Subcutaneous adipose tissue (tissue), 4 donors: ENCODE measurements around the gene GALNT9. TPM values are rescaled to one million over a fixed set of nuclear protein-coding genes. Genes with fewer than 3 reads are reported as not detected.

Source experiments
- total RNA-seq, 4 donors: library from RNA; depleted of rRNA; stranded (reverse); fragments of >200 nt; gene quantifications; one replicate each; pipeline ENCODE4 v1.1.0, GENCODE V29; 2016
- TF ChIP-seq, protein P1 (sequence below): fragments of 450-650 bp; IDR thresholded peaks from one replicate; pipeline ENCODE4 v1.5.1; 2016; ENCODE audit warnings: low read depth, mild to moderate bottlenecking, control low read depth, antibody characterized with exemption, moderate library complexity

Gene GALNT9
- total RNA-seq, 4 donors from 2014 or later, result not detected

DNA sequence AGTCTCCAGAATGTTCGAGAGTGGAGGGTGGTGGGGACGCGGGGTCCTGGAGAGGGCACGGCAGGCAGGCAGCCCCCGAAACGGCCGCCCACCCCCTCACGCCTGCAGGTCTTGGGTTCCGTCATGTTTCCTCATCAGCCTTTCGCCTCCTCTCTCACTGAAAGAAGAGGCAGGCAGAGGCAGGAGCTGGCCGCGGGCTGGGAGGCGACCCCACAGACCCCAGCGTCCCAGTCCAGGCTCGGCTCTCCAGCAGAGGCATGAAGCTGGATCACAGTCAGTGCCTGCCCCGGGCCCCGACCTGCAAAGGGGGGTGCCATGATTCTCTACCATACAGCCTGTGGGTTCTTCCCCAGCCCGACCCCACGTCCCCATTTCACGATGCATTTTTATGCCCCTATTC lies 13.4 kb downstream of the GALNT9 start:
- TF ChIP-seq, protein P1, sequence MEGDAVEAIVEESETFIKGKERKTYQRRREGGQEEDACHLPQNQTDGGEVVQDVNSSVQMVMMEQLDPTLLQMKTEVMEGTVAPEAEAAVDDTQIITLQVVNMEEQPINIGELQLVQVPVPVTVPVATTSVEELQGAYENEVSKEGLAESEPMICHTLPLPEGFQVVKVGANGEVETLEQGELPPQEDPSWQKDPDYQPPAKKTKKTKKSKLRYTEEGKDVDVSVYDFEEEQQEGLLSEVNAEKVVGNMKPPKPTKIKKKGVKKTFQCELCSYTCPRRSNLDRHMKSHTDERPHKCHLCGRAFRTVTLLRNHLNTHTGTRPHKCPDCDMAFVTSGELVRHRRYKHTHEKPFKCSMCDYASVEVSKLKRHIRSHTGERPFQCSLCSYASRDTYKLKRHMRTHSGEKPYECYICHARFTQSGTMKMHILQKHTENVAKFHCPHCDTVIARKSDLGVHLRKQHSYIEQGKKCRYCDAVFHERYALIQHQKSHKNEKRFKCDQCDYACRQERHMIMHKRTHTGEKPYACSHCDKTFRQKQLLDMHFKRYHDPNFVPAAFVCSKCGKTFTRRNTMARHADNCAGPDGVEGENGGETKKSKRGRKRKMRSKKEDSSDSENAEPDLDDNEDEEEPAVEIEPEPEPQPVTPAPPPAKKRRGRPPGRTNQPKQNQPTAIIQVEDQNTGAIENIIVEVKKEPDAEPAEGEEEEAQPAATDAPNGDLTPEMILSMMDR, result no peak

DNA sequence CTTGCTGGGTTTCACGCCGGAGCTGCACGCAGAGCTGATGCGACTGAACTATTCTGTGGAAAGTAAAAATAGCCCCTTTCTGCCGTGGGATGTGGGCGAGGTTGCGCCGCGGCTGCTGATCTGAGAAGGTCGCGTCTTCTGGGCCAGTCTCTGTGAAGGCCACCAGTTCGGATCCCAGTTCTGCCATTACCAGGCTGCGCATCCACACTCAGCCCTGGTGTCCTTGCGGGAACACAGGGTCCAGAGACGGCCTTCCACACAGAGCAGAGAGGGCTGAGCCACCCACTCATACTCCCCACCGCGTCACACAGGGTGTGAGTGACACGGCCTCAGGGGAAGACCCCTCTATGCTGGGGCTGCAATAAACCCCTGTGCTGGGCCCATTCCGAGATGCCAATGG lies 13.9 kb downstream of the GALNT9 start:
- TF ChIP-seq, protein P1, result no peak

DNA sequence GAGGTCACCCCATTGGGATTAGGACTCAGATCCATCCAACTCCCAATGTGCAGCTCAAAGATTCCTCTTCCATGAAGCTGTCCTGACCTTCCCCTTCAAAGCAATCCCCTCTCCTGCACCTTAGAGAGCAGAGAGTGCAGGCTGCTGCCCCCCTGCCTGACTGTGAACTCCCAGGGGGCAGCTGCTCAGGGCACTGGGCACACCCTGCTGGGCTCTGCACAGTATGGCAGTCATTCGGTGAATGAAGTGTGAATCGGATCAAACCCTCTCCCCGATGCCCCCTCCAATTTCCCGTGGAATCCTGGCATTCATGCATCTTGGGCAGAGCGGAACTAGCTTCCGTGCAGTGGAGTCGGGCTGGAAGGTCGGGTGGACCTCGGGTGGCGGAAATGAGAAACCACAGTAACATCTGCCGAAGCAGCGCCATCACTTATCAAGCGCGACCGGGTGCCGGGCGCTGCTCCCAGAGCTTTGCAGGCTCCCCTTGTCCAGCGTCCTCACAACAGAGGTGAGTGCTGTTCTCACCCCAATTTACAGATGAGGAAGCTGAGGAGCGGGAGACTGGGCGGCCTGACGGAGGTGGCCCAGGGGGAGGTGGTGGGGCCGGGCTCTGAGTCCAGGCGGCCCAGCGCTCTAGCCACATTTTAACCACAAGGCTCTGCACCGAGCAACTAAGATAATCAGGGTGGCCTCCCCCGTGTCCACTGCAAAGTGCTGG lies 14.7 kb downstream of the GALNT9 start:
- TF ChIP-seq, protein P1, result no peak

DNA sequence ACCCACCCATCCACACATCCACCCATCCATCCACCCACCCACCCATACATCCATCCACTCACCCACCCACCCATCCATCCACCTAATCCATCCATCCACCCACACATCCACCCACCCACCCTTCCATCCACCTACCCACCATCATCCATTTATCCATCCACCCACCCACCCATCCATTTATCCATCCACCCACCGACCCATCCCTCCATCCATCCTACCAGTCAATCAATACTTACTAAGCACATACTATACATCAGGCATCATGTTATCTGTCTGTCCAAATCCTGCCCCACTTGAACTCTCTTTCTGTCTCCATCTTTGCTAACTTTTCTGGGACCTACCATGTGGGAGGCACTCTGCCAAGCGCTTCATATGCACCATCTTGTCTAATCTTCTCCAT lies 15.4 kb downstream of the GALNT9 start:
- TF ChIP-seq, protein P1, result no peak

DNA sequence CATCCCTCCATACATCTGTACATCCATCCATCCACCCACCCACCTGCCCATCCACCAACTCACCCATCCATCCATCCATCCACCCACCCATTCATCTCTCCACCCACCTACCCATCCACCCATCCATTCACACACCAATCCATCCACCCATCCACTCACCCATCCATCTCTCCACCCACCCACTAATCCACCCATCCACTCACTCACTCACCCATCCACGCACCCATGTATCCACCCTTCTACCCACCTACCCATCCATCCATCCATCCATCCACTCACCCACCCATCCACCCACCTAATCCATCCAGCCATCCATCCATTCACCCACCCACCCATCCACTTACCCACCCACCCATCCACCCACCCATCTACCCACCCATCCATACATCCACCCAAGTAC lies 16.2 kb downstream of the GALNT9 start:
- TF ChIP-seq, protein P1, result no peak

DNA sequence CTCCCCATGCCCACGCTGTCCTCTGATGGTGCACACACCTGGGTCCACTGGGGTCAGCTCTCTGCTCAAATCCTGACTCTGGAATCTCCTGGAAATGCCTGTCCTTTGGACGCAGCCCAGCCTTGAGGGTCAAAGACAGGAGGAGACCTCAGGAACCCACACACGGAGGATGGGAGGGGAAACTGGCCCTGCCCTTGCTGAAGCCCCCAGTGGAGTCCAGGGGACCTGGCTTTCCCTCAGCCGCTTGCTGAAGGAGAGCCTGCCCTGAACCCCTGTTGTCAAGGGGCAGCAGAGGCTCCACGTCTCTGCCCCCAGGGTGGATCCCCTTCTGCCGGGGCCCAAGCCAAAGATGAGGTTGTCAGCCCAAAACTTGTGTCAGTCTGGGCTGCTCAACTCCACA lies 16.9 kb downstream of the GALNT9 start:
- TF ChIP-seq, protein P1, result no peak

DNA sequence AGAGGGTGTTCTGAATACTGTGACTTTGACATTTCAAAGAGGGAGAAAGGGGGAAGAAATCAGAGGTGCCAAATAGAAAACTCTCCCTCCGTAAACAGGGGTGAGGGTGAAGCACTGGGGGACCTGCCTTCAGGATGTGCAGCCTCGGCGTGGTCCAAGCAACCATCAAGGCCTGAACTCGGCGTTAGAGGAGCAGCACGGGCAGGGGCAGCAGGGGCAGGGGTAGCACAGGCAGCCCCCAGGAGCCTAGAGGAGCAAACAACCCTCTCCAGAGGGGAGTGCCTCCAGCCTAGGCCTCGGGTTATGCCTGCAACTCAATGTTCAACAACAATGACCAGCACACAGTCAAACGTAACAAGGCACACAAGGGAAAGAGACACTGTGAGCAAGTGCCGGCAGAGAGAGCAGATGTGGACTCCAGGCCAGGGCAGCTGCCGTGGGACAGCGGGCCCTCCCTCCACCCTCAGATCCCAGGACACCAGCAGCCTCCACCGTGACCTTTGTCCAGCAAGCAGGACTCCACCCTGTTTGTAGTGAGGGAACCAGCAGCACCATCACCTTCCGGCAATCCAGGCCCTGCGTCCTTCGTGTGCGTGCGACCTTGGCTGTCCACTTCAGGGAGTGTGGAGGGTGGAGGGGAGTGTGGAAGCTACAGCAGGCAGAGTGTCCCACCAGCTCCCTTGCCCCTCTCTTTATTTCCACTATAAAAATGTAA lies 18.0 kb downstream of the GALNT9 start:
- TF ChIP-seq, protein P1, result no peak
